ENCODE results near the gene SPATA31C1. TPM values are rescaled to one million over a fixed set of nuclear protein-coding genes. Genes with fewer than 3 reads are reported as not detected.
A peak's percentile ranks its signal among the peaks of the same experiment; 100 is the strongest.
"Not testable (repeated sequence)": the region's sequence is repeated elsewhere in the genome, so short reads cannot be mapped to it uniquely, and the experiment has no call there.

Gene SPATA31C1
- polyA plus RNA-seq, 3 donors: 0.40 to 0.76 (median 0.65) TPM

DNA sequence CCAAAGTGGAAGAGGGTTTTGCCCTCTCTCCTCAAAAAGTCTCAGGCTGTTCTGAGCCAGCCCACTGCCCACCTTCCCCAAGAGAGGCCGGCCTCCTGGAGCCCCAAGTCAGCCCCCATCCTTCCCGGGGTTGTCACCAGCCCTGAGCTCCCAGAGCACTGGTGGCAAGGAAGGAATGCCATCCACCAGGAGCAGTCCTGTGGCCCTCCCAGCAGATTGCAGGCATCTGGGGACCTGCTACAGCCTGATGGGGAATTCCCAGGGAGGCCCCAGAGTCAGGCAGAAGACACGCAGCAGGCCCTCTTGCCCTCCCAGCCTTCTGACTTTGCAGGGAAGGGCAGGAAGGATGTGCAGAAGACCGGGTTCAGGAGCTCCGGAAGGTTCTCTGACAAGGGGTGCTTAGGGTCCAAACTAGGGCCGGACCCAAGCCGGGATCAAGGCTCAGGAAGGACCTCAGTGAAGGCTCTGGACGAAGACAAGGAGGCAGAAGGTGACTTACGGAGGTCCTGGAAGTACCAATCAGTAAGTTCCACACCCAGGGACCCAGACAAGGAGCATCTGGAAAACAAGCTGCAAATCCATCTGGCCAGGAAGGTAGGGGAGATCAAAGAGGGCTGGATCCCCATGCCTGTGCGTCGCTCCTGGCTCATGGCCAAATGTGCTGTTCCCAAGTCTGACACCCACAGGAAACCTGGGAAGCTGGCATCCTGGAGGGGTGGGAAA lies 31.4 kb upstream of the SPATA31C1 start:
- DNase-seq (ENCODE audit: low read depth in 3 of 3, low spot score in 2 of 3): no peak

- DNase-seq (ENCODE audit: low read depth in 3 of 3, low spot score in 2 of 3): no peak
These were observed 30.7 kb upstream of the SPATA31C1 start for GRCh38 chr9:87886933-87887505.

DNA sequence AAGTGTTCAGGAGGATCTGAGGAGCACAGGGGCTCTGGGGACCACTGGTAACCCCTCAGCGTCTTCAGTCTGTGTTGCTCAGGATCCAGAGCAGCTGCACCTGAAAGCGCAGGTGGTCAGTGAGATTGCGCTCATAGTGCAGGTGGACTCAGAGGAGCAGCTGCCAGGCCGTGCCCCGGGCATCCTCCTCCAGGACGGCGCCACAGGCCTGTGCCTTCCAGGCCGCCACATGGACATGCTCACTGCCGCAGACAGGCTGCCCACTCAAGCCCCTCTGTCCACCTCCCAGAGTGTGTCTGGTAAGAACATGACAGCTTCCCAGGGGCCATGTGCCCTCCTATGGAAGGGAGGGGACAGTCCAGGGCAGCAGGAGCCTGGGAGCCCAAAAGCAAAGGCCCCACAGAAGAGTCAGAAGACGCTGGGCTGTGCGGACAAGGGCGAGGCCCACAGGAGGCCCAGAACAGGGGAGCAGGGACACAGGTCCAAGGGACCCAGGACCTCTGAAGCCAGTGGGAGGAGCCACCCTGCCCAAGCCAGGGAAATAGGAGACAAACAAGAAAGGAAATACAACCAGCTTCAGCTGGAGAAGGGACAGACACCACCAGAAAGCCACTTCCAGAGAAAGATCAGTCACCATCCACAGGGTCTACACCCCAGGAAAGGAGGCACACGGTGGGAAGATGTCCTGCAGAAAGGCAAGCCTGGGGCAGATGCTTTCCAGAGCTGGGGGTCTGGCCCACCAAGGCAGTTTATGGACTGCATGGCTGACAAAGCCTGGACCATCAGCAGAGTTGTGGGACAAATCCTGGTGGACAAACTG lies 29.9 kb upstream of the SPATA31C1 start:
- DNase-seq (ENCODE audit: low read depth in 3 of 3, low spot score in 2 of 3): no peak

DNA sequence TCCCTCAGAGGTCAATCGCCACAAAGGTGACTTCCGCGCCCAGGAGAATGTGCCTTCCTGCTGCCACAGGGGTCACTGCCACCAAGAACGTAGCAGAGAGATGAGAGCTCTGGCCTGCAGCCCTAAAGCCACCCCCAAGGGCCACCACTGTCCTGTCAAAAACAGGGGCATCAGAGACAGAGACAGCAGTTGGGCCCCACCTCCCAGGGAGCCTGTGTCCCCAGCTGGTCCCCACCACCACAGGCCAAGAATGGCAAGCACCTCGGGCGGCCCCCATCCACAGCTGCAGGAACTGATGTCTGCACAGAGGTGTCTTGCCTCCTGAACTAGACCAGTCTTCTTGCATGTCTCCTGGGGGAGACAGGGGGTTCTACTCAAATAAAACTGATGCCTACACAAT lies 29.3 kb upstream of the SPATA31C1 start:
- DNase-seq (ENCODE audit: low read depth in 3 of 3, low spot score in 2 of 3): no peak

- DNase-seq (ENCODE audit: low read depth in 3 of 3, low spot score in 2 of 3): no peak
These were observed 28.5 kb upstream of the SPATA31C1 start for GRCh38 chr9:87889065-87889881.

DNA sequence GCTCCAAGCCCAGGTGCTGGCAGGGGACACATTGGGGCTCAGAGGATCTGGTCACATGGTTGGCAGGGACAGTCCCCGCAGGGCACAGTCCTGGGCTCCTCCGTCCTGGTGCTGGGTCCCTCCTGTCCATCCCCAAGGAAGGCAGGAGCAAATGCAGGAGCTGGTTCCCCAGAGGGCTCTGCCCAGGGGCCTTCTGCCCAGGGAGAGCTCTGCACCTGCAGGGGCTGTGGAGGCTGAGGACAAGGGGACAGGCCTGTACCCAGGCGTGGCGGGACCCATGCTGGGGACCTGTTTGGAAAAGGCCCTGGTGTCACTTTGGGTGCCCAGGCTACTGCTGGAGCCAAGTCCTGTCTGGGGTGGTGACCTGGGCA lies 27.9 kb upstream of the SPATA31C1 start:
- DNase-seq (ENCODE audit: low read depth in 3 of 3, low spot score in 2 of 3): no peak

DNA sequence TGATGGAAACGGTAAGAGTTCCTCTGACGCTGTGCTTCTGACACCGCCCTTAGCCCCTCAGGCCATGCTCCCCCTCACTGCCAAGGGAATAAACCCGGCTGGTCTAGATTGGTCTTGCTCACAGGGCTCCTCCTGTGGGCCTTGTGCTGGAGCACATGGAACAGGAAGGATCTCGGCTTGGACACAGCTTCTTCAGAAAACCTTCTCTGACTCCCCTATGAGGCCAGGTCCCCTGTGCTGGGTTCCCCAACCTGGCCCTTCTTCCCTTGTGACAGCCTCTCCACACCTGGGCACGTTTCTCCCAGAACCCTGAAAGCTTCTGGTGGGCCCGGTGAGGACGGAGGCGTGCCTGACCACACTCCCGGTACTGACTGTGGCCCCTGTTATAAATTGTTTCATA lies 26.9 kb upstream of the SPATA31C1 start:
- DNase-seq (ENCODE audit: low read depth in 3 of 3, low spot score in 2 of 3): no peak

DNA sequence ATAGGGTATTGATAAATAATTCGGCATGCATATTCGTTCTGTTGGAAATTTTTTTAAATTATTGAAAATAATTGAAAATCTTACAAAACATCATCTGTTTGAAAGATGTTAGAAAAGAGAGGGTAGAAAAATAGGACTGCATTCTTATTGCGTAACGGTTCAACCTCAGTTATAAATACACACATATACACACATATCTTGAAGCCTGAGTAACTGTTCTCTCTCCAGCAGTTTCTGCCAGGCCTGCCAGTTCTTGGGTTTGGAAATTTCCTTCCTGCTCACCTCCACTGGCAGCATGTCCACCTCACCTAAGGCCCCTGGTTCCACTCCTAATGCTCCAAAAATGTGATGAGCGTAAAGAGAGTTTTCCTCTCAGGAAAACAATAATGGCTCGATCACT lies 26.0 kb upstream of the SPATA31C1 start:
- no peak for DNase-seq (ENCODE audit: low read depth in 3 of 3, low spot score in 2 of 3)

DNA sequence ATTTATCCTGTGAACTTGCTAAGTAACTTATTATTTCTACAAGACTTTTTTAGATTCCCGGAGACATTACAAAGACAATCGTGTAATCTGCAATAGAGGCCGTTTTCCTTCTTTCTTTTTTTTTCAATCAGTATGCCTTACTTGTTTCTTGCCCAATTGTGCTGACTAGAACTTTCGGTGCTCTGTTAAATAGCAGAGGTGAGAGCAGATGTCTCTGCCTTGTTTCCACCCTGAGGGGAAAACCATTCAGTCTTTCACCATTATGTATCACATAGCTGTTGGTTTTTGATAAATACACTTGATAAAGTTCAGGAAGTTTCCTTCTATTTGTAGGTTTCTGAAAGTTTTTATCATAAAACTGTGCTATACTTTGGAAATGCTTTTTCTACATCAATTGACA lies 24.8 kb upstream of the SPATA31C1 start:
- DNase-seq (ENCODE audit: low read depth in 3 of 3, low spot score in 2 of 3): no peak

GRCh38 chr9:87894998-87895625 lies 22.6 kb upstream of the SPATA31C1 start:
- no peak for DNase-seq (ENCODE audit: low read depth in 3 of 3, low spot score in 2 of 3)

DNA sequence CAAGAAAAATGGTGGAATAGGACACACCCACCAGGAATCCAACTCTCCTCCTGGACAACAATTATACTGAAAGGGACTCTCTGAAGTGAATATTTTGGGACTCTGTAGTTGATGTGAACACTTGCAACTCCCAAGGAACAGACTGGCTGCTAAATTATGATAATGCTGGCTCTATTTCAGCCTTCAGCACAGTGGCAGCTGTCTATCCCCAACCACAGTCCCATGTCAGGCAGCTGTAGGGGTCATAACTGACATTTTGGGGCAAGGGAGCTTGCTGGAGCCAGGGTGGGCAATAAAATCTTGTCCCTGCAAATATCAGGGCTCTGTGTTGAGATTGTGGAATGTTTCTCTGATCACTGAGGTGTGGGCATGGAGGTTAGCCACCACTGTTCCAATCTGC lies 20.9 kb upstream of the SPATA31C1 start:
- DNase-seq (ENCODE audit: low read depth in 3 of 3, low spot score in 2 of 3): no peak

GRCh38 chr9:87898151-87898550 lies 19.6 kb upstream of the SPATA31C1 start:
- DNase-seq (ENCODE audit: low read depth in 3 of 3, low spot score in 2 of 3): no peak

- not testable (repeated sequence) for DNase-seq (ENCODE audit: low read depth in 3 of 3, low spot score in 2 of 3)
These were observed 15.4 kb upstream of the SPATA31C1 start for GRCh38 chr9:87902371-87902770.

GRCh38 chr9:87909310-87910041 lies 8.3 kb upstream of the SPATA31C1 start:
- DNase-seq (ENCODE audit: low read depth in 3 of 3, low spot score in 2 of 3): no peak

DNA sequence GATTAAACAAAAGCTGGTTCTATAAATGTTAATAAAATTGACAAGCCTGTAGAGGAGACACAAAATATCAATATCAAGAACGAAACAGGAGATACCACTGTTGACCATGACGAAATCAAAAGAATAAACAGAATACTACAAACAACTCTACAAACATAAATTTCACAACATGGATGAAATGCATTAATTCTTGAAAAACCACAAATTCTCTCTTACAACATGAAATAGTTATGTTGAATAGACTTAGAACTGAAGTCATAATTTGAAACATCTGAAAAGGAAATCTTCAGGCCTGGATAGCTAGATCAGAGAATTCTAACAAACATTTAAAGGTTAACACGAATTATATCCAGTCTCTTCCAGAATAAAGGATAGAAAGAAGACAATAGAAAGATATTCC lies 6.9 kb upstream of the SPATA31C1 start:
- DNase-seq (ENCODE audit: low read depth in 3 of 3, low spot score in 2 of 3): no peak

DNA sequence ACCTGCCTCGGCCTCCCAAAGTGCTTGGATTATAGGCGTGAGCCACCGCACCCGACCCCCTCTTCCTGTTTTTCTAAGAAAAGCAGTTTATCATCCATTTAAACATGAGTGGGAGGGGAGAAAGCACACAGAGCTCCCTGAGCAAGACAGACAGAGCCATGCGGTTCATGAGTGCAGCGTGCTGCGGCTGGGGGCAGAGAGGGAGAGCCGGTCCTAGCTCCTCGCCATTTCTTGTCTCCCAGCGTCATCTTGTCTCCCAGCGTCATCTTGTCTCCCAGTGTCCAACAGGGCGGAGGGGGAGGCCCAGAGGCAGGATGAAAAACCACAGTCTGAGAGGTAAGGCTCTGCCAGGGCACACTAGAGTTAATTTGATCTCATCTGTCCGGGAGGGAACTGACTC lies 1.3 kb downstream of the SPATA31C1 start:
- DNase-seq (ENCODE audit: low read depth in 3 of 3, low spot score in 2 of 3): peak in 1 of 3 donors; percentile 7

DNA sequence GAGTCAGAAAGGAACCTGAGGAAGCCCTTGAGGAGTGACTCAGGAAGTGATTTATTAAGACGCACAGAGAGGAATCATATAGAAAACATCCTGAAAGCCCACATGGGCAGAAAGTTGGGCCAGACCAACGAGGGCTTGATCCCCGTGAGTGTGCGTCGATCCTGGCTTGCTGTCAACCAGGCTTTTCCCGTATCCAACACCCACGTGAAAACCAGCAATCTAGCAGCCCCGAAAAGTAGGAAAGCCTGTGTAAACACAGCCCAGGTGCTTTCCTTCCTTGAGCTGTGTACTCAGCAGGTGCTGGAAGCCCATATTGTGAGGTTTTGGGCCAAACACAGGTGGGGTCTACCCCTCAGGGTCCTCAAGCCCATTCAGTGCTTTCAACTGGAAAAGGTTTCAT lies 3.8 kb downstream of the SPATA31C1 start:
- DNase-seq (ENCODE audit: low read depth in 3 of 3, low spot score in 2 of 3): not testable (repeated sequence)

GRCh38 chr9:87923012-87923411 lies 5.2 kb downstream of the SPATA31C1 start:
- not testable (repeated sequence) for DNase-seq (ENCODE audit: low read depth in 3 of 3, low spot score in 2 of 3)

DNA sequence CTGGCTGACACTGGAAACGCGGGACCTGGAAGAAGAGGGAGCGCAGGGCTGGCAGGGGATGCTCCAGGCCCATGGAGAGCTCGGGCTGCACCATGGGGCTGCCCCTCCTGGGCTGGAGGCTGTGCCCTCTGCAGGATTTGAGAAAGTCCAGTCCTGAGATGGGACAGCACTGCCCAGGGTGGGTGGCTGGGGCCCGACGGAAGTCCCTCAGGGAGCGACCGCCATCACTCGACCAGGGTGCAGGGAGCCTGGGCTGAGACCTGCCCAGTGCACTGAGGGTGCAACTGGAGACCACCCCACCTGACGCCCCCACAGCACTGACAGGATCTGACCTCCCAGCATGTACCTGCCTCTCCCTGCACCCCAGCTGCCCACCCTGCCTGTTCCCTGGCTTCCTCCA lies 7.1 kb downstream of the SPATA31C1 start:
- DNase-seq (ENCODE audit: low read depth in 3 of 3, low spot score in 2 of 3): not testable (repeated sequence)

DNA sequence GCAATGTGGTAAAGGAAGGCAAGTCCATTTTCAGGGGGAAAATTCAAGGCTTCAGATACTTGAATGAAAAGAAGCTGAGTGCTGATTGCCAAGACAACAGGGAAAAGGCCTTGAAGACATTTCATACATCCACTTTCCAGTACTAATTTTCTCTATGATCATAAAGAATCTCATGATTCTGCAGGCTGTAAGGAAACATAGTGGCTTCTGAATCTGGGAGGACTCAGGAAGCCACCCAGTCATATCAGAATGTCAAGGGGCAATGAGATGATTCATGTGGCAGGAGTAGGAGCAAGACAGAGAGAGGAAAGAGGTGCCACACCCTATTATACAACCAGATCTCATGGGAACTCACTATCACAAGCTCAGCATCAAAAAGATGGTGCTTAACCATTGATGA lies 11.4 kb downstream of the SPATA31C1 start:
- not testable (repeated sequence) for DNase-seq (ENCODE audit: low read depth in 3 of 3, low spot score in 2 of 3)

Measured in right renal cortex interstitium (tissue), 3 donors.